ENCODE measurements around the gene PABPN1L.

- TF ChIP-seq REST (IDR thresholded peaks at IDR 0.05; ENCODE audit: insufficient read depth in 1 of 2, low read depth in 2 of 2, low read length in 2 of 2) (no peak), POLR2AphosphoS5 (IDR thresholded peaks at IDR 0.05; ENCODE audit: low read depth, low read length) (no peak), TAF1 (IDR thresholded peaks at IDR 0.05; ENCODE audit: borderline replicate concordance, insufficient read depth, low read length) (no peak)
These were observed 33.4 kb downstream of the PABPN1L start for GRCh38 chr16:88833086-88833485.

All from PFSK-1 (cell line).